Stimulated activated naive CD8-positive, alpha-beta T cell treated with anti-CD3 and anti-CD28 coated beads, Interleukin-15, amount 100 ng/mL, for 72 hours (primary cell): ENCODE results near the gene FLCN.
"Not testable (repeated sequence)": the region's sequence is repeated elsewhere in the genome, so short reads cannot be mapped to it uniquely, and the experiment has no call there.

Source experiments
- ATAC-seq: fragments of 150-1000 bp; cut with Tn5 transposase; 2 replicates; pipeline ENCODE4 v1.10.0; 2021; ENCODE audit warnings: mild to moderate bottlenecking, moderate library complexity
- DNase-seq, 2 donors: peaks; one replicate each; pipeline ENCODE4 v3.0.0; 2021 to 2022
- H3K27ac Mint-ChIP-seq, 2 donors: one replicate each; pipeline ENCODE4 v1.8.0; 2022; ENCODE audit warnings: mild to moderate bottlenecking in 2 of 2, mixed read lengths in 2 of 2, moderate library complexity in 2 of 2
- H3K27me3 Mint-ChIP-seq: one replicate; pipeline ENCODE4 v1.8.0; 2022; ENCODE audit warnings: mixed read lengths
- H3K4me1 Mint-ChIP-seq: one replicate; pipeline ENCODE4 v1.8.0; 2022; ENCODE audit warnings: mild to moderate bottlenecking, mixed read lengths
- H3K4me3 Mint-ChIP-seq, 2 donors: one replicate each; pipeline ENCODE4 v1.8.0; 2022; ENCODE audit warnings: mild to moderate bottlenecking in 2 of 2, mixed read lengths in 2 of 2, moderate library complexity in 1 of 2
- H3K9me3 Mint-ChIP-seq, 2 donors: one replicate each; pipeline ENCODE4 v1.8.0; 2022; ENCODE audit warnings: mixed read lengths in 2 of 2

FLCN gene

GRCh38 chr17:17186551-17187505, 50.1 kb downstream of the FLCN start:
- H3K27ac Mint-ChIP-seq, result peak overlapping the region; percentile 48 to 50
- ATAC-seq (no peak), DNase-seq (no peak)
- H3K27me3 Mint-ChIP-seq, result no peaks in the 10 kb centered on the region
- no peaks in the 10 kb centered on the region for H3K9me3 Mint-ChIP-seq
- peaks cover 56% of the 10 kb centered on the region for H3K4me1 Mint-ChIP-seq
- peak overlapping the region in 1 of 2 donors; percentile 60 for H3K4me3 Mint-ChIP-seq

DNA sequence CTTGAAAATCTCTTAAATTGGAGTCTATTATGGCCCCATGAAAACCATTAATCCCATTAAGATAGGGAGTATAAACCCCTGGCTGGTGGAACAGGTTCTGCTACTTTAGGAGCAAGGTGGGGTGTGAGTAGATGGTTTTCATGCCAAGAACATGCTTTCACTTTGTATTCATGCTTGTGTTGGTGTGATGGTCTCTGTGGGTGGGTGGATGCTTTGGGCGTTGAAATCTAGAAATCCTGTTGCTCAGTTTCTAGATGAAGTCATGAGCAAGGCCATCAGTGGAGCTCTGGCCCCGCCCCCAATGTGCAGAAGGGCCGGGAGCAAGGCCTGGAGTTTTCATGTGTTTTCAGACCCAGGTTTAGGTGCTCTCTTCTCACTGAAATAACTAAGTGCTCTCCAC, 50.9 kb downstream of the FLCN start:
- ATAC-seq (peak; percentile 84), DNase-seq (peak; percentile 39 to 56)
- H3K27me3 Mint-ChIP-seq, result no peaks in the 10 kb centered on the region

DNA sequence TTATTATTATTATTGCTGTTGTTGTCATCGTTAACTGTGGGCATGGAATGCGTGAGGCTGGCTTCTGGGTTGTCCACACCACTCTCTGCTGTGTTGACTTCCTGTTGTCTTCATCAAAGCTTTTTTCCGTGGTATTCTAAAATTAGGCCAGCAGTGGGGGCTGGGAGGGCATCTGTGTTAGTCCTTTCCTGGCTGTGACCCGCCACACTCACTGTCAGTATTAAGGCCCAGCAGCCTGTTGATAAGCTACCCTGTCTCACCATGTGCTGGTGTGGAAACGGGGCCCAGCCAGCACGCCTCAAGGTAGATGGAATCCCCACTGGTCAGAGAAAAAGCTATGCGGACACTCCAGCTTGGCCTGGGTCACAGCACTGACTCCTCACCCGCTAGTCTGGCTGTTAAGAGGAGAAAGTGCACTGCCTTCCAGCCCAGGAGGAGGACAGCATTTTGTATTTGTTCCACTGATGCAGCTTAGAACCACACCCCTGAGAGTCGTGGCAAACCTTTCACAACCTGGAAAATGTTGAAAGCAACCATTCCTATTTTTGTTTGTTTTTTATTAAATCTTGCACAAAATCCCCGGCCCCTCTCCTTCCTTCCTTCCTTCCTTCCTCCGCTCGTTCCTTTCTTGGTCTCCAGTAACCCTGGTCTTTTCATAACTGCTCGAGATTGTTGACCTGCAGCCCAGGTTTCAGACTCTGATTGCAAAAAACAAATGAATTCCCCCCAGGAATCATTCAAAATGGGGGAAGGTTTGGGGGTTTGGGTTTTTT, 51.8 kb downstream of the FLCN start:
- H3K4me1 Mint-ChIP-seq, result peaks cover 73% of the 10 kb centered on the region
- DNase-seq, H3K27me3 Mint-ChIP-seq, H3K9me3 Mint-ChIP-seq, ATAC-seq: not testable (repeated sequence)
- peak overlapping the region; percentile 60 to 67 for H3K4me3 Mint-ChIP-seq
- peak overlapping the region in 1 of 2 donors; percentile 89 for H3K27ac Mint-ChIP-seq

More for the DNA sequence above, 50.9 kb downstream of the FLCN start:
- Mint-ChIP-seq H3K4me1 (peaks cover 64% of the 10 kb centered on the region), H3K27ac (peak overlapping the region; percentile 48 to 89), H3K9me3 (no peaks in the 10 kb centered on the region), H3K4me3 (peak overlapping the region; percentile 60 to 67)

DNA sequence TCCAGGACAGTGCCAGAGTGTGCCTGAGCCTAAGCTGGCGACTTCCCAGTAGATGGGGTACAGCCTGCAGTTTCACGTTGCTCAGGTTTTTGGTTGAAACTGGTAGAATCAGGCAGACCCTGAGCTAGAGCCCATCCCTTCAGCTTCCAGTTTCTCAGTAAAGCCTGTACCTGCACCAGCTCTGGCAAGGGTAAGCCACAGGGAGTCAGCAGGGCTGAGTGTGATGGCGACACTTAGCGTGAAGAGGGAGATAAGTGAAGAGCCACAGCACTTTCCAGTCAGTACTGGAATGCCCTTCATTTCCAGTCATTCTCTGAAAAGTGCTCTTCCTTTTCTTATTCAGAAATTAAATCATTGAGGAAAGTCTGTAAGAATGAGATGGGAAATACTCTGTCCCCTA, 53.2 kb downstream of the FLCN start:
- Mint-ChIP-seq H3K27me3 (no peaks in the 10 kb centered on the region), H3K4me3 (no peak overlapping the region), H3K4me1 (peaks cover 87% of the 10 kb centered on the region), H3K9me3 (no peaks in the 10 kb centered on the region), H3K27ac (no peak overlapping the region)
- no peak for ATAC-seq
- no peak for DNase-seq

- ATAC-seq, result no peak
- no peak for DNase-seq
- H3K9me3 Mint-ChIP-seq, result no peaks in the 10 kb centered on the region
- no peak overlapping the region for H3K27ac Mint-ChIP-seq
- peaks cover 98% of the 10 kb centered on the region for H3K4me1 Mint-ChIP-seq
- H3K4me3 Mint-ChIP-seq, result peak overlapping the region; percentile 81 to 82
- H3K27me3 Mint-ChIP-seq, result no peaks in the 10 kb centered on the region
Measured at GRCh38 chr17:17182598-17183136, 54.3 kb downstream of the FLCN start.

GRCh38 chr17:17181666-17182597, 55.0 kb downstream of the FLCN start:
- Mint-ChIP-seq H3K4me1 (peaks cover 98% of the 10 kb centered on the region), H3K27ac (peak overlapping the region; percentile 76 to 88), H3K9me3 (no peaks in the 10 kb centered on the region), H3K27me3 (no peaks in the 10 kb centered on the region), H3K4me3 (peak overlapping the region; percentile 81 to 82)
- DNase-seq (peak; percentile 15 to 24), ATAC-seq (peak; percentile 41)

DNA sequence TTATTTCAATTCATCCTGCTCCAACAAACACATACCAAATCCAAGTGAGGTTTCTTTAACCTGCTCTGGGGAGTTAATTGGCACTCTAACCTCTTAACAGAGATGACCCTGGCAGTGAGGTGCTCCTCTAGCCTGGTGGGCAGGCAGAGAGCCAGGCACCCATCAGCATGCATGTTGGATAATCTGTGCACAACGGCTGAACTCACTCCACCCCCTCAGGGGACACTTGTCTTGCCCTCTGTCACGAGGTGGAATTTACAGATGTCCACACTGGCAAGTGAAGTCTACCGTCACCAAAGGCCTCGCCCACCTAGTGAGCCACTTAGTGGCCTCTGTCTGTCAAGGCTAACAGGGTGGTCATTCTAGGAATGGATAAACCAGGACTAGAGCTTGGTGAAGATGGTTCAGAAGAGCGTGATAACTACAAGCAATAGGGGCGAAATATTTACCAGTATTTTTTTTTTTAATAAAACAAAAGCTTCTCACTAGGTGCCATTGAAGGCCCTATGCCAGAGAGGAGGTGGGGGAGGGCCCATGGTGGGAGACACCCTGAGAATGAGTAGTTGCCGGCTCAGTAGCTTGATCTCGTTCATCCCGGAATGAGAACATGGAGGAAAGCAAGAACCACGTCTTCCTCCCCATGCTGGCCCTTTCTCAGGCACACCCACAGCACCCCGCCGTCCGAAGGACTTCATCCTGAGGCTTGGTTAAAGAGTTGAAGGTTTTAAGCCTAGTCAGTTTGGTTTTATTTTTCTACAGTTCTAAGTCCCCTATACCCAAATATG, 56.0 kb downstream of the FLCN start:
- Mint-ChIP-seq H3K27me3 (no peaks in the 10 kb centered on the region), H3K27ac (peak overlapping the region; percentile 99), H3K4me1 (peaks cover 98% of the 10 kb centered on the region), H3K4me3 (peak overlapping the region; percentile 81 to 83), H3K9me3 (no peaks in the 10 kb centered on the region)
- DNase-seq (no peak), ATAC-seq (no peak)

DNA sequence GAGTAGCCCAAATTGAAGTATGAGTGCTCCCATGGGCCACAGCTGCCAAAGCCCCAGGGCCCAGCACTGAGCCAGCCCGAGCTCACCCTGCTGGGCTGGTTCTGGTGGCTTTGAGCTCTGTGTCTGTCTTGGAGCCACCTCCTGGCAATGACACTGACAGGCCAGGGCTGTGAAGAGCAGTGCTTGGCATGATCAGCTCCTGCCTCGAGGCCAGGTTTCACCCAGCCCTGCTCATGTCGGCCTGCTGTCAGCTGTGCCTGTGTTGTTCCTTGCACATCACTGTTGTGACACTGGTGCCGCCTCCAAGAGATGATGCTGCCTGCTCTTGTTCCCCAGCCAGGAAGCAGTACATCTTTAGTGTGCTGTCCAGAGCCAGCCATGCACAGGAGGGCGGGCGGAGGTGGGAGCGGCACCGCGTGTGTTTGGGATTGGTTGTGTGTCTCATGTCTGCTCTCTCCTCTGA, 56.8 kb downstream of the FLCN start:
- peak; percentile 20 to 38 for DNase-seq
- peaks cover 98% of the 10 kb centered on the region for H3K4me1 Mint-ChIP-seq

DNA sequence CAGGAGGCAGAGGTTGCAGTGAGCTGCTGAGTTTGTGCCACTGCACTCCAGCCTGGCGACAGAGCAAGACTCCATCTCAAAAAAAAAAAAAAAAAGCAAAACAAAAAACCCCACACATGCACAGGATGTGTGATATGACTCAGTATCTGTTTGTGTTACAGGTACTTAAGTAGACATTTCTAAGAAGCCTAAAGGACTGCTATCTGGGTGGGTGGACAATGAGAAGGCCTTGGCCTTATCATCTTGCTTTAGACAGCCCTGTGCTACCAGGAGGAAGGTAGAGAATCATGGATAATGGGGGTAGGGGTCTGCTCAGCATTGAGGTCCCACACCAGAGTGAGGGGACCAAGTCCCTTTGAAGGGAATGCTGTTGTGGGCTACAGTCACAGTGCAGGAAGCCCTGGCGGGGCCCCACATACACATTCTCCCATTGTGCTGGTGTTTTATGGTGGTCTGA, 57.6 kb downstream of the FLCN start:
- Mint-ChIP-seq H3K4me3 (peak overlapping the region; percentile 81 to 83), H3K27me3 (no peaks in the 10 kb centered on the region), H3K27ac (peak overlapping the region; percentile 99), H3K9me3 (no peaks in the 10 kb centered on the region), H3K4me1 (peaks cover 97% of the 10 kb centered on the region)
- ATAC-seq (peak; percentile 91), DNase-seq (peak; percentile 45 to 47)

More for the DNA sequence above, 56.8 kb downstream of the FLCN start:
- ATAC-seq, result peak; percentile 32
- H3K27ac Mint-ChIP-seq, result peak overlapping the region; percentile 99
- H3K27me3 Mint-ChIP-seq, result no peaks in the 10 kb centered on the region
- H3K9me3 Mint-ChIP-seq, result no peaks in the 10 kb centered on the region
- peak overlapping the region; percentile 81 to 83 for H3K4me3 Mint-ChIP-seq

DNA sequence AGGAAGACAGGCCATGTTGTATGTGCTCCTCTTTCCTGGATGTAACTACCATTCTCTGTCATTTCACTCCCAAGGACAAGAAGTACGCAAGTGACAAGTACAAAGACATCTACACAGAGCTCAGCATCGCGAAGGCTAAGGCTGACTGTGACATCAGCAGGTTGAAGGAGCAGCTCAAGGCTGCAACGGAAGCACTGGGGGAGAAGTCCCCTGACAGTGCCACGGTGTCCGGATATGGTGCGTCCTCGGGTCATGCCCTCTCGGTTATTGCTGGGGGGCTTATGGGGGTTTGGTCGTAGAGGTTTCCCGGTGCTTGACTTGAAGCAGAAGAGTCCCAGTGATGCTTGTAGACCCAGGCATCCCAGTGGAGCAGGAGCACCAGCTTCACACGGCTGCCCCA, 59.8 kb downstream of the FLCN start:
- no peaks in the 10 kb centered on the region for H3K9me3 Mint-ChIP-seq
- H3K27me3 Mint-ChIP-seq, result no peaks in the 10 kb centered on the region
- peaks cover 98% of the 10 kb centered on the region for H3K4me1 Mint-ChIP-seq
- peak overlapping the region in 1 of 2 donors; percentile 51 for H3K4me3 Mint-ChIP-seq
- ATAC-seq (no peak), DNase-seq (no peak)
- peak overlapping the region; percentile 5 to 15 for H3K27ac Mint-ChIP-seq

DNA sequence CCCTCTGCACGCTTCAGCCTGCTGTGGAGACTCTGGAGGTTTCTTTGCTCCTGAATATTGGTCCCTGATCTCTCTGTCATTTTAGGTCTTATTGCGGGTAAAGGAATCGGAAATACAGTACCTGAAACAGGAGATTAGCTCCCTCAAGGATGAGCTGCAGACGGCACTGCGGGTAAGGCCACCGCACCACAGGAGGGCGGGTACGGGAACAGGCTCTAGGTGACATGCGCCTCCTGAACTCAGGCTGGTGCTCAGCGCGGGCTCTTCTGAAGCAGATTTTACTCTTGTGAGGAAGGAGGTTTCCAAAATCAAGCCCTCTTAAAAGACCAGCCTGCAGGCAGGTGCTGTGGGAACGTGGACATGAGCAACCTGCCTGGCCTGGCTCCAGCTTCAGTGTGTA, 60.6 kb downstream of the FLCN start:
- H3K4me3 Mint-ChIP-seq, result peak overlapping the region in 1 of 2 donors; percentile 51
- peaks cover 96% of the 10 kb centered on the region for H3K4me1 Mint-ChIP-seq
- DNase-seq (no peak), ATAC-seq (no peak)
- H3K27me3 Mint-ChIP-seq, result no peaks in the 10 kb centered on the region
- peak overlapping the region in 1 of 2 donors; percentile 71 for H3K27ac Mint-ChIP-seq
- H3K9me3 Mint-ChIP-seq, result no peaks in the 10 kb centered on the region

GRCh38 chr17:17175917-17176316, 61.1 kb downstream of the FLCN start:
- Mint-ChIP-seq H3K9me3 (no peaks in the 10 kb centered on the region), H3K27me3 (no peaks in the 10 kb centered on the region), H3K4me3 (peak overlapping the region in 1 of 2 donors; percentile 51), H3K27ac (peak overlapping the region in 1 of 2 donors; percentile 71), H3K4me1 (peaks cover 96% of the 10 kb centered on the region)
- no peak for ATAC-seq
- no peak for DNase-seq

DNA sequence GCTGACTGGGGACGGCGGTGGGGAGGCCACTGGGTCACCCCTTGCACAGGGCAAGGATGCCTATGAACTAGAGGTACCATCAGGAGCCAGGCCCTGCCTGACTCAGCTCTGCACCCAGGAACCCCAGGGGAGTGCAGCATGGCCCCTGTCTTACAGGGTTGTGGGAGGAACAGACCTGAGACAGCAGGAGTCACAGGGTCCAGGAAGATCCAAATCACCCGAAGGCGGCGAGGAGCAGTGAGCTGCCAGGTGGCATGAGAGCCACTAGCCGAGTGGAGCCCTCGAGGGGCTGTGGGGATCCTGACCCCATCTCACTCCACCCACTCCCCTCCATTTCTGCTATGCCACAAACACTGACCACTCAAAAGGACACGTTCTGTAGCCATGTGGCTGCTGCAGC, 61.6 kb downstream of the FLCN start:
- Mint-ChIP-seq H3K27ac (peak overlapping the region in 1 of 2 donors; percentile 59), H3K4me1 (peaks cover 94% of the 10 kb centered on the region), H3K9me3 (no peaks in the 10 kb centered on the region), H3K27me3 (no peaks in the 10 kb centered on the region), H3K4me3 (no peak overlapping the region)
- DNase-seq, result no peak
- ATAC-seq, result no peak

- ATAC-seq (no peak), DNase-seq (no peak)
- H3K27me3 Mint-ChIP-seq, result no peaks in the 10 kb centered on the region
- no peak overlapping the region for H3K27ac Mint-ChIP-seq
- no peaks in the 10 kb centered on the region for H3K9me3 Mint-ChIP-seq
- peaks cover 90% of the 10 kb centered on the region for H3K4me1 Mint-ChIP-seq
- H3K4me3 Mint-ChIP-seq, result no peak overlapping the region
Measured at GRCh38 chr17:17173921-17174320, 63.0 kb downstream of the FLCN start.
